Breast epithelium (tissue), 3 donors: ENCODE measurements around the gene MAD1L1.
"Not testable (repeated sequence)": the region's sequence is repeated elsewhere in the genome, so short reads cannot be mapped to it uniquely, and the experiment has no call there.

Source experiments
- CTCF ChIP-seq, 3 donors: fragments of 450-650 bp; IDR thresholded peaks; one replicate each; pipeline ENCODE4 v1.5.1; 2016 to 2017; ENCODE audit warnings: antibody characterized with exemption in 3 of 3, mild to moderate bottlenecking in 3 of 3, moderate library complexity in 3 of 3
- POLR2A ChIP-seq: fragments of 450-650 bp; IDR thresholded peaks from one replicate; pipeline ENCODE4 v1.6.1; 2016; ENCODE audit warnings: antibody characterized with exemption, mild to moderate bottlenecking, moderate library complexity

- TF ChIP-seq CTCF (IDR thresholded peaks at IDR 0.05); POLR2A: not testable (repeated sequence)
These were observed 196.5 kb downstream of the MAD1L1 start for GRCh38 chr7:2036201-2036600.
